Calu3 (cell line): ENCODE measurements around the gene CD6. TPM values are rescaled to one million over a fixed set of nuclear protein-coding genes. Genes with fewer than 3 reads are reported as not detected.

ENCODE experiments used
- BruUV-seq: library from RNA; stranded (reverse); fragments of 400-500 nt; replicated peaks from 2 replicates; lab custom pipeline; 2021; lab: Mats Ljungman, UMichigan
- CTCF ChIA-PET: fragments of 300-600 bp; sonication (Branson Sonifier 250); formaldehyde crosslinking; loops from one replicate; lab custom pipeline; 2022; ENCODE audit warnings: antibody characterized with exemption; lab: Charles Lee
- DNase-seq: peaks from one replicate; pipeline ENCODE4 v3.0.0; 2022
- H3K27ac Mint-ChIP-seq: one replicate; pipeline ENCODE4 v1.8.0; 2022; ENCODE audit warnings: mixed read lengths; ENCODE audit not compliant: unreplicated experiment
- H3K27me3 Mint-ChIP-seq: one replicate; pipeline ENCODE4 v1.8.0; 2022; ENCODE audit warnings: mixed read lengths; ENCODE audit not compliant: unreplicated experiment
- H3K36me3 Mint-ChIP-seq: one replicate; pipeline ENCODE4 v1.8.0; 2022; ENCODE audit warnings: mild to moderate bottlenecking, moderate library complexity, mixed read lengths; ENCODE audit not compliant: insufficient read depth, unreplicated experiment
- H3K4me1 Mint-ChIP-seq: one replicate; pipeline ENCODE4 v1.8.0; 2022; ENCODE audit warnings: mild to moderate bottlenecking, low read depth, mixed read lengths; ENCODE audit not compliant: unreplicated experiment
- H3K4me3 Mint-ChIP-seq: one replicate; pipeline ENCODE4 v1.8.0; 2022; ENCODE audit warnings: mild to moderate bottlenecking, low read depth, moderate library complexity, mixed read lengths; ENCODE audit not compliant: unreplicated experiment
- H3K9me3 Mint-ChIP-seq: one replicate; pipeline ENCODE4 v1.8.0; 2022; ENCODE audit warnings: low read depth, mixed read lengths; ENCODE audit not compliant: unreplicated experiment
- intact Hi-C: fragments of 100-400 bp; cut with micrococcal nuclease; formaldehyde crosslinking; loops from one replicate; pipeline ENCODE4 v1.10.0; 2022; ENCODE audit not compliant: unreplicated experiment
- total RNA-seq: library from RNA; stranded (reverse); gene quantifications from 2 replicates; pipeline ENCODE4 v1.2.3, GENCODE V29; 2022
- TF ChIP-seq, protein P1 (sequence below): fragments of 200-600 bp; IDR thresholded peaks from one replicate; pipeline ENCODE4 v1.8.0; 2022; ENCODE audit warnings: antibody characterized with exemption; ENCODE audit not compliant: unreplicated experiment

CD6 gene
- total RNA-seq, 1 experiment from 2014 or later: 0.26 TPM

- TF ChIP-seq, protein P1, sequence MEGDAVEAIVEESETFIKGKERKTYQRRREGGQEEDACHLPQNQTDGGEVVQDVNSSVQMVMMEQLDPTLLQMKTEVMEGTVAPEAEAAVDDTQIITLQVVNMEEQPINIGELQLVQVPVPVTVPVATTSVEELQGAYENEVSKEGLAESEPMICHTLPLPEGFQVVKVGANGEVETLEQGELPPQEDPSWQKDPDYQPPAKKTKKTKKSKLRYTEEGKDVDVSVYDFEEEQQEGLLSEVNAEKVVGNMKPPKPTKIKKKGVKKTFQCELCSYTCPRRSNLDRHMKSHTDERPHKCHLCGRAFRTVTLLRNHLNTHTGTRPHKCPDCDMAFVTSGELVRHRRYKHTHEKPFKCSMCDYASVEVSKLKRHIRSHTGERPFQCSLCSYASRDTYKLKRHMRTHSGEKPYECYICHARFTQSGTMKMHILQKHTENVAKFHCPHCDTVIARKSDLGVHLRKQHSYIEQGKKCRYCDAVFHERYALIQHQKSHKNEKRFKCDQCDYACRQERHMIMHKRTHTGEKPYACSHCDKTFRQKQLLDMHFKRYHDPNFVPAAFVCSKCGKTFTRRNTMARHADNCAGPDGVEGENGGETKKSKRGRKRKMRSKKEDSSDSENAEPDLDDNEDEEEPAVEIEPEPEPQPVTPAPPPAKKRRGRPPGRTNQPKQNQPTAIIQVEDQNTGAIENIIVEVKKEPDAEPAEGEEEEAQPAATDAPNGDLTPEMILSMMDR: no peak
- H3K27me3 Mint-ChIP-seq: peaks cover 22% of the 10 kb centered on the region
- intact Hi-C loops: no loop called here
- no peak for DNase-seq
- CTCF ChIA-PET: interaction anchor here (1.1 kb wide), 1 partner anchor 25 kb away, joined by 3 read pairs; no protein-coding TSS in a partner anchor
- H3K36me3 Mint-ChIP-seq: no peaks in the 10 kb centered on the region
- no peak overlapping the region for H3K4me3 Mint-ChIP-seq
- H3K27ac Mint-ChIP-seq: no peak overlapping the region
- peaks cover 3% of the 10 kb centered on the region for H3K4me1 Mint-ChIP-seq
- H3K9me3 Mint-ChIP-seq: no peaks in the 10 kb centered on the region
- no TSS peak for BruUV-seq
Observed at GRCh38 chr11:61066645-61067044, 95.2 kb downstream of the CD6 start.

DNA sequence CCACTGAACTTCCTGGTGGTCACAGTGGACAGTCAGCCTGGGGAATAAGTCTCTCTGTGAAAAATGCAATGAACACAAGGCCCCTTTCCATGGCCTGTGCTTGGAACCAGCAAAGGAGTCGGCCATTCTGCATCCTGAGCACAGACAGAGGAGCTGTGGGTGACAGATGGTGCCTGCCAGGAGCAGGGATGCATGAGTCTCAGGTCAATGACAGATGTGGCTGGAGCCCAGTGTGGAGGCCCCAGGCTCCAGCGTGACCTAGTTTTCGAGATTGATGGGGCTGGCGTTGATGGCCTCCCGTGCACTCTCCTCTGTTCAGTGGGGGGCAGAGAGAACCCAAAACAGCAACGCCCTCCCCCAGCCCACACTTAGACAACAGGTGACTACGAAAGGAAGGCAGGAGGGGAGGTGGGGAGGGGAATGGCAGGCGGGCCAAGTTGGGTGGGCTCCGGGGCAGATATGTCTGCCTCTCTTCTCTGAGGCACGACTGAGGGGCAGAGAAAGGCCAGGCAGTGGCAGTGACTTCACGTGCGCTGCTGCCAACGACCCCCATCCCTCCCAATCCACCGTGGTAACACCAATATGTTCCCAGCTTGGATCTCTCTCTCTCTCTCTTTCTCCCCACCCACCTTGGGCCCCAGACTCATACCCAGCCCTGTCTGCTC lies 96.4 kb downstream of the CD6 start:
- Mint-ChIP-seq H3K9me3 (no peaks in the 10 kb centered on the region), H3K4me1 (no peaks in the 10 kb centered on the region), H3K27me3 (peaks cover 22% of the 10 kb centered on the region), H3K4me3 (no peak overlapping the region), H3K36me3 (no peaks in the 10 kb centered on the region), H3K27ac (no peak overlapping the region)
- BruUV-seq: no TSS peak
- no peak for DNase-seq
- TF ChIP-seq, protein P1: no peak
- CTCF ChIA-PET: interaction anchor here (1.1 kb wide), 1 partner anchor 26 kb away, joined by 3 read pairs; no protein-coding TSS in a partner anchor
- intact Hi-C loops: no loop called here

- Mint-ChIP-seq H3K4me3 (no peak overlapping the region), H3K36me3 (no peaks in the 10 kb centered on the region), H3K9me3 (no peaks in the 10 kb centered on the region), H3K4me1 (no peaks in the 10 kb centered on the region), H3K27ac (no peak overlapping the region), H3K27me3 (peaks cover 22% of the 10 kb centered on the region)
- intact Hi-C loops: no loop called here
- TF ChIP-seq, protein P1: no peak
- no peak for DNase-seq
- CTCF ChIA-PET: no interaction called here
- no TSS peak for BruUV-seq
Observed at GRCh38 chr11:61068581-61068980, 97.1 kb downstream of the CD6 start.

GRCh38 chr11:61069427-61069826 lies 97.9 kb downstream of the CD6 start:
- DNase-seq: no peak
- intact Hi-C loops: no loop called here
- CTCF ChIA-PET: no interaction called here
- Mint-ChIP-seq H3K27me3 (peaks cover 22% of the 10 kb centered on the region), H3K4me3 (no peak overlapping the region), H3K4me1 (no peaks in the 10 kb centered on the region), H3K27ac (no peak overlapping the region), H3K9me3 (no peaks in the 10 kb centered on the region), H3K36me3 (no peaks in the 10 kb centered on the region)
- BruUV-seq: no TSS peak
- TF ChIP-seq, protein P1: no peak

Other genes starting within 250 kb of the CD6 start
- not detected in 2 replicates for gene MS4A18, start 247.0 kb upstream of the CD6 start, total RNA-seq
- gene MS4A15, start 214.8 kb upstream of the CD6 start, total RNA-seq: not detected in 2 replicates
- gene MS4A10, start 186.3 kb upstream of the CD6 start, total RNA-seq: not detected in 2 replicates
- gene CCDC86, start 129.6 kb upstream of the CD6 start, total RNA-seq: 51.5 and 58.2 TPM in 2 replicates
- 0.29 and 0.31 TPM in 2 replicates for gene PTGDR2, start 115.7 kb upstream of the CD6 start, total RNA-seq
- gene ZP1, start 104.1 kb upstream of the CD6 start, total RNA-seq: not detected in 2 replicates
- gene PRPF19, start 65.1 kb upstream of the CD6 start, total RNA-seq: 128 and 129 TPM in 2 replicates
- 71.2 and 78.1 TPM in 2 replicates for gene TMEM109, start 57.5 kb upstream of the CD6 start, total RNA-seq
- gene TMEM132A, start 47.2 kb upstream of the CD6 start, total RNA-seq: 105 and 116 TPM in 2 replicates
- gene SLC15A3, start 19.5 kb upstream of the CD6 start, total RNA-seq: 6.8 and 12.4 TPM in 2 replicates
- gene CD5, start 130.8 kb downstream of the CD6 start, total RNA-seq: not detected in 2 replicates
- 22.7 TPM in 2 replicates for gene VPS37C, start 189.7 kb downstream of the CD6 start, total RNA-seq
- not detected in 2 replicates for gene PGA3, start 231.8 kb downstream of the CD6 start, total RNA-seq